HepG2 (cell line): Measurements from ENCODE around the gene CLIC4. TPM values are rescaled to one million over a fixed set of nuclear protein-coding genes. Genes with fewer than 3 reads are reported as not detected.

Experiments used
- AHDC1 ChIP-seq: sonication (generic); formaldehyde crosslinking; IDR thresholded peaks from 2 replicates; pipeline ENCODE4 v1.5.1; 2020; ENCODE audit warnings: mild to moderate bottlenecking, missing genetic modification reagents, borderline replicate concordance
- EP300 ChIP-seq, 3 experiments: sonication (generic) in 1 of 3; formaldehyde crosslinking in 1 of 3; IDR thresholded peaks; 2 replicates each; pipeline versions ENCODE4 v1.5.1 to v1.6.1; 2011 to 2020; ENCODE audit warnings: low read depth in 2 of 3, low read length in 2 of 3, borderline replicate concordance in 1 of 3, improper control_type of control experiment in 1 of 3, mild to moderate bottlenecking in 1 of 3, missing genetic modification reagents in 1 of 3, moderate library complexity in 1 of 3
- HNRNPLL ChIP-seq: fragments of 200-400 bp; formaldehyde crosslinking; IDR thresholded peaks from 2 replicates; pipeline ENCODE4 v1.6.1; 2017; ENCODE audit warnings: mild to moderate bottlenecking, low read depth, low read length; ENCODE audit not compliant: poor library complexity, severe bottlenecking
- IRF2 ChIP-seq: IDR thresholded peaks from 2 replicates; pipeline ENCODE4 v1.6.1; 2018; ENCODE audit warnings: missing genetic modification reagents, missing compliant biosample characterization
- MBNL3 ChIP-seq: fragments of 250-450 bp; sonication (Bioruptor Pico); conservative IDR thresholded peaks from 2 replicates; pipeline ENCODE4 v1.8.0; 2022; ENCODE audit warnings: mild to moderate bottlenecking, inconsistent platforms
- MED1 ChIP-seq: sonication (generic); formaldehyde crosslinking; IDR thresholded peaks from 2 replicates; pipeline ENCODE4 v1.4.0; 2020; ENCODE audit warnings: missing genetic modification reagents
- MLX ChIP-seq: IDR thresholded peaks from 2 replicates; pipeline ENCODE4 v1.6.1; 2016
- NFKB2 ChIP-seq: sonication (generic); formaldehyde crosslinking; IDR thresholded peaks from 2 replicates; pipeline ENCODE4 v1.4.0; 2020; ENCODE audit warnings: missing genetic modification reagents, borderline replicate concordance
- NFYC ChIP-seq: IDR thresholded peaks from 2 replicates; pipeline ENCODE4 v1.6.1; 2016; ENCODE audit warnings: missing genetic modification reagents, missing compliant biosample characterization
- NR2F2 ChIP-seq: IDR thresholded peaks from 2 replicates; pipeline ENCODE4 v1.6.1; 2012; ENCODE audit warnings: low read depth, inconsistent platforms, borderline replicate concordance
- POLR2G ChIP-seq: fragments of 200-400 bp; formaldehyde crosslinking; IDR thresholded peaks from 2 replicates; pipeline ENCODE4 v1.6.1; 2018; ENCODE audit warnings: mild to moderate bottlenecking, low read depth, low read length, moderate library complexity
- RBM39 ChIP-seq: fragments of 200-400 bp; formaldehyde crosslinking; IDR thresholded peaks from one replicate; pipeline ENCODE4 v1.6.1; 2018; ENCODE audit warnings: antibody characterized with exemption, mild to moderate bottlenecking, low read depth, low read length; ENCODE audit not compliant: poor library complexity, severe bottlenecking
- RXRB ChIP-seq: IDR thresholded peaks from 2 replicates; pipeline ENCODE4 v1.6.1; 2016; ENCODE audit warnings: borderline replicate concordance, missing genetic modification reagents, missing compliant biosample characterization
- SAP130 ChIP-seq: IDR thresholded peaks from 2 replicates; pipeline ENCODE4 v1.6.1; 2016; ENCODE audit warnings: low read depth
- SKIL ChIP-seq: sonication (generic); formaldehyde crosslinking; IDR thresholded peaks from 2 replicates; pipeline ENCODE4 v1.8.0; 2022; ENCODE audit warnings: missing genetic modification reagents, mild to moderate bottlenecking, moderate library complexity, borderline replicate concordance
- SMARCC2 ChIP-seq: fragments of 450-650 bp; IDR thresholded peaks from 2 replicates; pipeline ENCODE4 v1.6.1; 2017; ENCODE audit warnings: antibody characterized with exemption, mild to moderate bottlenecking
- ZEB1 ChIP-seq: IDR thresholded peaks from 2 replicates; pipeline ENCODE4 v1.6.1; 2012; ENCODE audit warnings: mild to moderate bottlenecking, low read depth, inconsistent platforms; ENCODE audit not compliant: insufficient replicate concordance
- ZNF296 ChIP-seq: sonication (generic); formaldehyde crosslinking; conservative IDR thresholded peaks from 2 replicates; pipeline ENCODE4 v1.5.0; 2020; ENCODE audit warnings: mild to moderate bottlenecking, missing genetic modification reagents
- ZNF362 ChIP-seq: sonication (generic); formaldehyde crosslinking; IDR thresholded peaks from 2 replicates; pipeline ENCODE4 v1.4.0; 2020; ENCODE audit warnings: missing genetic modification reagents, mild to moderate bottlenecking, borderline replicate concordance
- ZNF530 ChIP-seq: sonication (generic); formaldehyde crosslinking; IDR thresholded peaks from 2 replicates; pipeline ENCODE4 v1.5.0; 2020; ENCODE audit warnings: low read depth, mild to moderate bottlenecking, missing genetic modification reagents
- ZNF777 ChIP-seq: sonication (generic); formaldehyde crosslinking; IDR thresholded peaks from 2 replicates; pipeline ENCODE4 v1.4.0; 2020; ENCODE audit warnings: missing genetic modification reagents
- polyA plus RNA-seq, 8 experiments: library from polyadenylated mRNA; depleted of rRNA in 3 of 8; stranded (reverse) in 7 of 8; unstranded in 1 of 8; fragments of >200 nt; fragmentation: Illumina TruSeq in 4 of 8; extraction: Trizol in 4 of 8; gene quantifications; 2 replicates each; pipeline versions ENCODE4 v1.2.1 to v1.2.3, GENCODE V29; 2011 to 2016; ENCODE audit warnings: low read depth in 4 of 8, missing spikeins in 1 of 8, mixed read lengths in 1 of 8; ENCODE audit not compliant: insufficient read depth in 1 of 8
- total RNA-seq, 5 experiments: library from RNA; depleted of rRNA; stranded (reverse); fragments of >200 nt; fragmentation: Illumina TruSeq; extraction: Trizol; gene quantifications; 2 replicates each; pipeline ENCODE4 v1.2.3, GENCODE V29; 2016; ENCODE audit warnings: low read depth in 1 of 5

CLIC4 gene
- total and polyA plus RNA-seq, 2 of the 13 experiments (the other 11 are each of a cell fraction or from before 2014, with no cell fraction given) = 23.3 to 77.4 TPM

- TF ChIP-seq SMARCC2 = peak; percentile 45; the same call in 1 of the 2 replicates
- TF ChIP-seq ZNF530 (CRISPR knock-in tag) = no peak
- no peak for TF ChIP-seq ZNF777 (CRISPR knock-in tag)
- TF ChIP-seq NFKB2 (CRISPR knock-in tag) = no peak
- TF ChIP-seq SKIL (CRISPR knock-in tag) = peak; percentile 63
- TF ChIP-seq MED1 (CRISPR knock-in tag) = peak; percentile 88
- TF ChIP-seq NFYC (CRISPR knock-in tag) = no peak
- TF ChIP-seq AHDC1 = peak; percentile 87; the same call in 1 of the 2 replicates
- TF ChIP-seq SAP130 = peak; percentile 82
- TF ChIP-seq EP300 (IDR thresholded peaks at IDR 0.05; ENCODE audit: low read depth in 2 of 2, low read length in 2 of 2) = peak in 1 of 2 experiments; percentile 90; a peak in 3 of 4 replicates
- TF ChIP-seq EP300 (CRISPR knock-in tag; IDR thresholded peaks at IDR 0.05; ENCODE audit: borderline replicate concordance) = peak; percentile 83
- TF ChIP-seq HNRNPLL = no peak
- no peak; the same call in 1 of the 2 replicates for TF ChIP-seq MLX
- TF ChIP-seq POLR2G = no peak
- TF ChIP-seq IRF2 (CRISPR knock-in tag) = peak; percentile 81
- peak; percentile 89 for TF ChIP-seq NR2F2
- peak; percentile 56 for TF ChIP-seq ZEB1
- no peak for TF ChIP-seq ZNF296
- TF ChIP-seq RBM39 = no peak
- peak; percentile 85; the same call in 1 of the 2 replicates for TF ChIP-seq ZNF362
- no peak for TF ChIP-seq MBNL3
- peak; percentile 99 for TF ChIP-seq RXRB
Measured at GRCh38 chr1:24767351-24767750, 22.1 kb downstream of the CLIC4 start (continued).
